LoVo (cell line): Measurements from ENCODE around the gene KLF11.

Source experiments
- DNase-seq: peaks from one replicate; pipeline ENCODE4 v3.0.0-alpha.2; 2016; ENCODE audit warnings: low spot score

The KLF11 gene

GRCh38 chr2:10064932-10065772 is 21.8 kb downstream of the KLF11 start:
- no peak for DNase-seq

- DNase-seq = no peak
Measured at GRCh38 chr2:10065773-10066055, 22.4 kb downstream of the KLF11 start.

GRCh38 chr2:10067330-10067729 is 24.0 kb downstream of the KLF11 start:
- no peak for DNase-seq

- DNase-seq = no peak
Measured at GRCh38 chr2:10067881-10068280, 24.5 kb downstream of the KLF11 start.

GRCh38 chr2:10071176-10071575 is 27.8 kb downstream of the KLF11 start:
- no peak for DNase-seq

- DNase-seq = no peak
Measured at GRCh38 chr2:10071595-10071994, 28.2 kb downstream of the KLF11 start.

GRCh38 chr2:10072656-10073480 is 29.5 kb downstream of the KLF11 start:
- peak; percentile 85 for DNase-seq

GRCh38 chr2:10073706-10074105 is 30.4 kb downstream of the KLF11 start:
- DNase-seq = no peak

- DNase-seq = no peak
Measured at GRCh38 chr2:10075101-10075500, 31.8 kb downstream of the KLF11 start.

- DNase-seq = no peak
Measured at GRCh38 chr2:10075571-10076209, 32.3 kb downstream of the KLF11 start.

GRCh38 chr2:10076511-10076910 is 33.2 kb downstream of the KLF11 start:
- DNase-seq = no peak

- DNase-seq = no peak
Measured at GRCh38 chr2:10076988-10077527, 33.7 kb downstream of the KLF11 start.

GRCh38 chr2:10078001-10078400 is 34.7 kb downstream of the KLF11 start:
- DNase-seq = no peak

GRCh38 chr2:10078704-10079265 is 35.4 kb downstream of the KLF11 start:
- DNase-seq = no peak

- DNase-seq = no peak
Measured at GRCh38 chr2:10079266-10079869, 36.0 kb downstream of the KLF11 start.

GRCh38 chr2:10079870-10080535 is 36.7 kb downstream of the KLF11 start, which contains the start of gene CYS1:
CYS1 (minus strand) TSS chr2:10080411; CDS start chr2:10080223, 188 bp downstream.
- DNase-seq = no peak

GRCh38 chr2:10080536-10081304 is 37.4 kb downstream of the KLF11 start:
- DNase-seq = no peak

GRCh38 chr2:10083046-10083445 is 39.7 kb downstream of the KLF11 start:
- DNase-seq = no peak

GRCh38 chr2:10083692-10084211 is 40.4 kb downstream of the KLF11 start:
- DNase-seq = no peak

- no peak for DNase-seq
Measured at GRCh38 chr2:10084223-10084865, 41.0 kb downstream of the KLF11 start.
